Measurements from ENCODE around the gene FZD8. TPM values are rescaled to one million over a fixed set of nuclear protein-coding genes. Genes with fewer than 3 reads are reported as not detected.
"Not testable (repeated sequence)": the region's sequence is repeated elsewhere in the genome, so short reads cannot be mapped to it uniquely, and the experiment has no call there.

The FZD8 gene
- 43.5 TPM for total RNA-seq

DNA sequence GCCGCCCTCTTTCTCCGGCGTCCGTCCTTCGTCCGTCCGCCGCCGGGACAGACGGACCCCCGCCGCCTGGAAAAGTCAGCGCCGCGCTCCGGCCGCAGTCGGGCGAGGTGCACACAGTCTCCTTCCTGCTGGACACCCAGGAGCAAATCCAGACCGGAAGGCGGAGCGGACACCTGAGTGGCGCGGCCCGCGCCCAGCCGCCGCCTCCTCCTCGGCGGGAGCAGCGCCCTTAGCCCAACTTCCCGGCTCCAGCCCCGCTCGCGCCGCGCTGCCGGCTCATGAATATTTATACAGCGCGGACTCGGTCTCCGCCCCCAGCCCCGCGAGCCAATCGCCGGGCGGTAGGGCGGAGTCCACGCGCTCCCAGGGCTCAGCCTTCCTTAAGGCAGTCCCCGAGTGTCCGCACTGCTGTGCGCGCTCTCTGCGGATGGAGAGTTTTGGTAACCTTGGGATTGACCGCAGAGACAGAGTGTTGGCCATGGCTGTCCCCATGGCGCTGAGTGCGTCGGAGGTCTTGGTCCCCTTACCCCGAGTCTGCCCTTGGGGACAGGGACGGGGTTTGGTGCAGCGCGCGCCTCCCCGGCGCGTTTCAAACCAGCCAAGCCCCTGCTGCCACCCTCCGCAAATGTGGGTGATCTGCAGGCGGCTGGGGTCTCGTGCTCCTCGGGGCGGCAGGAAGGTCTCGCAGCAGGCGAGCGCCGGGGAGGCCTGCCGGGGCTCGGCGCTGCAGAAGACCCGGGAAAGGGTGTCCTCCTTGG is at the start of gene FZD8:
Gene FZD8 (minus strand): TSS at position 262 of the 758 bp plus-strand sequence. CDS start 867 bp downstream, outside the sequence.
- intact Hi-C loops (cut with DNase I) = loop anchor here (5.0 kb wide), 1 partner anchor 1135 kb away; no protein-coding TSS in a partner anchor
- ATAC-seq = peak; percentile 95
- DNase-seq (ENCODE audit: low spot score) = peak; percentile 96

- DNase-seq (ENCODE audit: low spot score) (no peak), ATAC-seq (no peak)
- intact Hi-C loops (cut with DNase I) = no loop called here
These were observed 49.6 kb upstream of the FZD8 start for GRCh38 chr10:35691522-35692236.

DNA sequence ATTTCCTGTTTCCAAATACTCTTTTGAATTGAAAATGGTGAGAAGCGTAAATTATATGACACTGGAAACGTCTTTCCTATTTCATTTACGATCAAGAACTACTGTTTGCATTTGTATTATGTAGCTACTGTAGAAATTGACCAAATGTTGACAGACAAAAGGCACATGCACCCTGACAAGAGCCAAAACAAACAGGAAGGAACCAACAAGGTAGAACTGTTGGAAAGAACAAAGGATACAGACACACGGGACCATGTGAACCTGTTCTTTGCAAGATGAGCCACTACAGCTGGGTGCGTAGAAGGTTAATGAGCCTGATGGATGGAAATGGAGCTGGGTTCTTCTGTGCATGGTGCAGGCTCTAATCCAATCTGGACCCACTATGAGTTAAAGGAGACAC is 48.4 kb upstream of the FZD8 start:
- DNase-seq (ENCODE audit: low spot score) (no peak), ATAC-seq (no peak)
- intact Hi-C loops (cut with DNase I) = no loop called here

GRCh38 chr10:35685858-35686257 is 43.8 kb upstream of the FZD8 start:
- DNase-seq (ENCODE audit: low spot score); ATAC-seq; intact Hi-C loops (cut with DNase I): not testable (repeated sequence)

GRCh38 chr10:35685402-35685801 is 43.3 kb upstream of the FZD8 start:
- DNase-seq (ENCODE audit: low spot score) (no peak), ATAC-seq (no peak)
- intact Hi-C loops (cut with DNase I) = no loop called here

- DNase-seq (ENCODE audit: low spot score) (no peak), ATAC-seq (no peak)
- intact Hi-C loops (cut with DNase I) = no loop called here
These were observed 42.5 kb upstream of the FZD8 start for GRCh38 chr10:35684586-35684985.

DNA sequence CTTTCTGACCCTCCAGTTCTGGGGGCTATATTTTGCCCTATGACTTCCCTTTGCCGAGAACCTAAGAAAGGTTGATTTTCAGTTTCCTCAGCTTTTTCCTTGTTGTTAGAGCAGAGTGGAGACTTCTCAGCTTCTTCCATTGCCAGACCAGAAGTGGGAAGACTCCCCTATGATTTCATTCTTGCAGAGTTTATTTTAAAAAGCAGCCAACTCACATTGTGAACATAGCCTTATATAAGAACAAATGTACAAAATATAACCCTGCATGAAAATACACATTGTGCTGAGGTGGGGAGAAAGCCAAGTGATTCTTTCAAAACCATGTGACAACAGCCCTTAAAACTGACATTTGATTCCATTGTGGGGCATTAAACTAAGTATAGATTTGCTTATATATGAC is 33.8 kb upstream of the FZD8 start:
- ATAC-seq (no peak), DNase-seq (ENCODE audit: low spot score) (no peak)
- intact Hi-C loops (cut with DNase I) = no loop called here

- intact Hi-C loops (cut with DNase I) = no loop called here
- ATAC-seq = no peak
- no peak for DNase-seq (ENCODE audit: low spot score)
These were observed 32.7 kb upstream of the FZD8 start for GRCh38 chr10:35674843-35675242.

- DNase-seq (ENCODE audit: low spot score) (no peak), ATAC-seq (no peak)
- intact Hi-C loops (cut with DNase I) = no loop called here
These were observed 27.0 kb upstream of the FZD8 start for GRCh38 chr10:35668865-35669650.

DNA sequence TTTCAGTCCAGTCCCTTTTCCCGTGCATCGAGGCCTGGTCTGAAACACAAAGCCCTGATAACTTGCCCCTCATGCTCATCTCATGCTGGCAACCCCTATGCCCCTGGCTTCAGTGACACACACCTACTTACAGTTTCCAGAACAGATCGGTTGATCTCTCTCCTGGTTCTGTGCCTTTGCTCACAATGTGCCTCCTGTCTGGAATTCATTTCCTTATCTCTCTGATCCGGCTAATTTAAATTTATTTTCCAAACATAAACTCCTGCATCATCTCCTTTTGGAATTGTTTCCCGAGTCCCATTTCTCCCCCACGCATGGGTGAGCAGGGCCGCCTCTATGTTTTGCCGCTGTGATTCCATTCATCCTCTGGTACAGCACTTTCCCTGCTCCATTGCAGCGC is 25.9 kb upstream of the FZD8 start:
- intact Hi-C loops (cut with DNase I) = no loop called here
- no peak for ATAC-seq
- no peak for DNase-seq (ENCODE audit: low spot score)

DNA sequence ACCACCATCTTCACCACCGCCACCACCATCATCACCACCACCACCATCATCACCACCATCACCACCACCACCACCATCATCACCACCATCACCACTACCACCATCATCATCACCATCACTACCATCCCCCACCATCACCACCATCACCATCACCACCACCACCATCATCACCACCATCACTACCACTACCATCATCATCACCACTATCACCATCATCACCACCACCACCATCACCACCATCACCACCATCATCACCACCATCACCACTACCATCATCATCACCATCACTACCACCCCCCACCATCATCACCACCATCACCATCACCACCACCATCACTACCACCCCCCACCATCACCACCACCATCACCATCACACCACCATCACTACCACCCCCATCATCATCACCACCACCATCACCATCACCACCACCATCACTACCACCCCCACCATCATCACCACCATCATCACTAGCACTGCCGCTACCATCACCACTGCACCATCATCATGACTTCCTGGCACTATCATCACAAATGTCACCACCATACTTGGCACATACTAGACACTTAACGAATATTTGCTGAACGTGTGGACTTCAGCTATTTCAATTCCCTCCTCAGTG is 25.3 kb upstream of the FZD8 start:
- ATAC-seq (no peak), DNase-seq (ENCODE audit: low spot score) (no peak)
- intact Hi-C loops (cut with DNase I) = no loop called here

GRCh38 chr10:35661236-35661635 is 19.1 kb upstream of the FZD8 start:
- ATAC-seq = no peak
- no peak for DNase-seq (ENCODE audit: low spot score)
- intact Hi-C loops (cut with DNase I) = no loop called here

DNA sequence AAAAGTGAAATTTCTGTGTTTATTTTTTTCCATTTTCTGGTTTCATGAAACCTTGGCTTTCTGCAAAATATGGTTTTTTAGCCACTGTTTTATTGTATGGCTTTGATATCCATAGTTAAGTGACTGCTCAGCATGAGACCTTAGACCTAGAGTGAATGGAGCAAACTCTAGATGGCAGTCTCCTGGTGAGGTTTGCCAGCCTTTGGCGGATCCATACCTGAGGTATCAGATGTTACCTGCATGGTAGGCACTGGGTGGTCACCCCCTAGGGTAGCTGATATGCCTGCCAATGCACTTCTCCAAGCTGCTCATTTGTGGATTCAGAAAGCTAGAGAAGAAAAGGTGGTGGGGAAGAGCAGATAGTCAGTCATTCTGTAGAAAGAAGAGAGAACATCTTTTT is 17.4 kb upstream of the FZD8 start:
- intact Hi-C loops (cut with DNase I) = no loop called here
- no peak for ATAC-seq
- no peak for DNase-seq (ENCODE audit: low spot score)

DNA sequence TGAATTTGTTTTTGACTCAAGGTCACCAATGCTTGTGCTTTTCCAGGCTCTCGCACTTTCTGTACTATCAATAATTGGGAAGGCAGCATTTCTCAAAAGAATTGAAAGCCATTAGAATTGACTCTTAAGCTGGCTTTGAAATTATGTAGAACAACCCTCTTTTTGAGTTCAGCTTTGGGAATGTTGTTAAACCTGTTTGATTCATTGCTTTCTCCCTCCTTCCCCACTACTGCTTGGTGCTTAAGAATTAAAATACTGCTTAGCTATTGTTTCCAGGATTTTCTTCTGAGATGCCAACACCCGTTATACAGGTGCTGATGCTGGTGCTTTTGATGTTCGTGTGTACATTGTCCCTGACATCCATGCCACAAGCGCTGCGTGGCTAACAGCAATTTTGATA is 15.5 kb upstream of the FZD8 start:
- ATAC-seq (no peak), DNase-seq (ENCODE audit: low spot score) (no peak)
- intact Hi-C loops (cut with DNase I) = no loop called here

DNA sequence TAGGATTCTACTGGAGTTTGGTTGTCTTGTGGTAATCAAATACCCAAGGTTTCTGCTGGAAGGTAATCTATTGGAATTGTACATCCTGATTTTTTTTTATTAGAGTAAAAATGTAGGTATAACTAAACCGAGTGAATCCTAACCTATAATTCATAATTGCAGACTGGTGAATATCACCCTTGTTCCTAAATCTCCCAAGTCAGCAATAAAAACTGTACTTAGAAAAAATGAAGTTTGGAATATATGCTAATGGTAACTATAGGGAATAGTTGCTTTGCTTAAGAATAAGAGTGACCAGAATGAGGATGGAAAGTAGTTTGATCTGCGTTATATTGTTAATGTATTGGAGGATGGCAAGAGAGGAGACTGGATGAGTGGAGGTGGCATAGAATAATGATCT is 10.7 kb upstream of the FZD8 start:
- intact Hi-C loops (cut with DNase I) = no loop called here
- ATAC-seq = no peak
- DNase-seq (ENCODE audit: low spot score) = no peak

DNA sequence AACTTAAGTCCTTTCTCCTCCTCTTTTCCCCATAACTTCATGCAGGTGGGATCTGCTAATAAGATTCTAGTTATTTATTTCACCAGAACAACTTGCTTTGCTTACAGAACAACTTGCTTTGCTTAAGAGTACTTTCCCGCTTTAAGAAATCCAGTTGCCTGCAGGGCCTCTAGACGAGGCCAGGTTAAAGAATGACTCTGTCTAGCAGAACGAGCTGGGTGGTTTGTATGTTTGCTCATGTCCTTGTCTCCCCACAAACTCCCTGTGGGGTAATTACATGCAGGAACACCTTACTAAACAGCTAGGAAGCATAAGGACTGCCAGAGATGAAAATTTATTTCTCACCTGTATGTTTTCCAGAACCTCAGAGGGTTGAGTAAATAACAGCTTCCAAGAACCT is 8.8 kb upstream of the FZD8 start:
- intact Hi-C loops (cut with DNase I) = no loop called here
- ATAC-seq (no peak), DNase-seq (ENCODE audit: low spot score) (no peak)

- DNase-seq (ENCODE audit: low spot score) = no peak
- ATAC-seq = no peak
- intact Hi-C loops (cut with DNase I) = loop anchor here (5.0 kb wide), 1 partner anchor 1133 kb away; no protein-coding TSS in a partner anchor
These were observed 2.2 kb upstream of the FZD8 start for GRCh38 chr10:35644050-35644950.
